GM18507 (cell line): ENCODE data around the gene ZC3HAV1L.
"Not testable (repeated sequence)": the region's sequence is repeated elsewhere in the genome, so short reads cannot be mapped to it uniquely, and the experiment has no call there.

ENCODE experiments used
- DNase-seq: peaks from one replicate; pipeline ENCODE4 v3.0.0; 2011; ENCODE audit warnings: low read depth; ENCODE audit not compliant: insufficient read length; ENCODE audit errors: extremely low spot score
- FAIRE-seq: peaks from 2 replicates; lab custom pipeline; 2011; peaks lifted over from hg19 to GRCh38; lab: Jason Lieb, UNC

ZC3HAV1L gene

GRCh38 chr7:139055674-139056073 is 19.8 kb upstream of the ZC3HAV1L start:
- no peak for FAIRE-seq
- DNase-seq, result no peak

- FAIRE-seq, DNase-seq: not testable (repeated sequence)
These were observed 18.8 kb upstream of the ZC3HAV1L start for GRCh38 chr7:139054656-139055055.

- FAIRE-seq (no peak), DNase-seq (no peak)
These were observed 18.3 kb upstream of the ZC3HAV1L start for GRCh38 chr7:139054101-139054500.

- FAIRE-seq (no peak), DNase-seq (no peak)
These were observed 15.8 kb upstream of the ZC3HAV1L start for GRCh38 chr7:139051655-139052054.

GRCh38 chr7:139049936-139050335 is 14.1 kb upstream of the ZC3HAV1L start:
- DNase-seq, result no peak
- no peak for FAIRE-seq

- DNase-seq (no peak), FAIRE-seq (no peak)
These were observed 13.3 kb upstream of the ZC3HAV1L start for GRCh38 chr7:139049111-139049510.

GRCh38 chr7:139047970-139048369 is 12.1 kb upstream of the ZC3HAV1L start:
- DNase-seq (no peak), FAIRE-seq (no peak)

- no peak for FAIRE-seq
- no peak for DNase-seq
These were observed 10.3 kb upstream of the ZC3HAV1L start for GRCh38 chr7:139046143-139046542.

GRCh38 chr7:139044813-139045794 is 9.3 kb upstream of the ZC3HAV1L start:
- FAIRE-seq (peak; percentile 31), DNase-seq (no peak)

GRCh38 chr7:139043823-139044812 is 8.3 kb upstream of the ZC3HAV1L start:
- no peak for FAIRE-seq
- DNase-seq, result no peak

- no peak for DNase-seq
- FAIRE-seq, result peak; percentile 48
These were observed 5.7 kb upstream of the ZC3HAV1L start for GRCh38 chr7:139041378-139042085.

- DNase-seq, result no peak
- no peak for FAIRE-seq
These were observed 2.8 kb upstream of the ZC3HAV1L start for GRCh38 chr7:139038691-139039090.

GRCh38 chr7:139036901-139037300 is 1.1 kb upstream of the ZC3HAV1L start:
- no peak for FAIRE-seq
- DNase-seq, result no peak

GRCh38 chr7:139034855-139035585 is 822 bp downstream of the ZC3HAV1L start:
- DNase-seq, result peak; percentile 25

GRCh38 chr7:139034336-139034735 is 1.5 kb downstream of the ZC3HAV1L start:
- no peak for FAIRE-seq
- DNase-seq, result no peak

More at GRCh38 chr7:139034855-139035585, 822 bp downstream of the ZC3HAV1L start:
- no peak for FAIRE-seq

GRCh38 chr7:139033346-139034114 is 2.3 kb downstream of the ZC3HAV1L start:
- no peak for DNase-seq
- FAIRE-seq, result no peak

- FAIRE-seq (no peak), DNase-seq (no peak)
These were observed 3.4 kb downstream of the ZC3HAV1L start for GRCh38 chr7:139032473-139032872.

- DNase-seq (no peak), FAIRE-seq (no peak)
These were observed 6.5 kb downstream of the ZC3HAV1L start for GRCh38 chr7:139029353-139029752.
